ENCODE data around the gene COL26A1.
"Not testable (repeated sequence)": the region's sequence is repeated elsewhere in the genome, so short reads cannot be mapped to it uniquely, and the experiment has no call there.

The COL26A1 gene

GRCh38 chr7:101553771-101554445, 191.2 kb downstream of the COL26A1 start:
- DNase-seq (ENCODE audit: low spot score): no peak

- DNase-seq (ENCODE audit: low spot score): no peak
These were observed 192.1 kb downstream of the COL26A1 start for GRCh38 chr7:101554584-101555268.

- no peak for DNase-seq (ENCODE audit: low spot score)
These were observed 192.7 kb downstream of the COL26A1 start for GRCh38 chr7:101555269-101555920.

- DNase-seq (ENCODE audit: low spot score): no peak
These were observed 193.2 kb downstream of the COL26A1 start for GRCh38 chr7:101555921-101556275.

- no peak for DNase-seq (ENCODE audit: low spot score)
These were observed 193.8 kb downstream of the COL26A1 start for GRCh38 chr7:101556453-101556968.

- no peak for DNase-seq (ENCODE audit: low spot score)
These were observed 194.7 kb downstream of the COL26A1 start for GRCh38 chr7:101557421-101557820.

GRCh38 chr7:101557978-101558741, 195.5 kb downstream of the COL26A1 start:
- no peak for DNase-seq (ENCODE audit: low spot score)

GRCh38 chr7:101558742-101559325, 196.2 kb downstream of the COL26A1 start:
- DNase-seq (ENCODE audit: low spot score): peak; percentile 61

GRCh38 chr7:101559586-101559985, 196.9 kb downstream of the COL26A1 start:
- no peak for DNase-seq (ENCODE audit: low spot score)

- not testable (repeated sequence) for DNase-seq (ENCODE audit: low spot score)
These were observed 197.3 kb downstream of the COL26A1 start for GRCh38 chr7:101560021-101560420.

- DNase-seq (ENCODE audit: low spot score): no peak
These were observed 198.2 kb downstream of the COL26A1 start for GRCh38 chr7:101560856-101561255.

- DNase-seq (ENCODE audit: low spot score): not testable (repeated sequence)
These were observed 198.6 kb downstream of the COL26A1 start for GRCh38 chr7:101561293-101561692.

- no peak for DNase-seq (ENCODE audit: low spot score)
These were observed 200.0 kb downstream of the COL26A1 start for GRCh38 chr7:101562531-101563197.

- DNase-seq (ENCODE audit: low spot score): no peak
These were observed 200.7 kb downstream of the COL26A1 start for GRCh38 chr7:101563198-101563901.

- DNase-seq (ENCODE audit: low spot score): no peak
These were observed 201.5 kb downstream of the COL26A1 start for GRCh38 chr7:101563943-101564777.

GRCh38 chr7:101564778-101565211, 202.1 kb downstream of the COL26A1 start:
- DNase-seq (ENCODE audit: low spot score): peak; percentile 54

GRCh38 chr7:101565601-101566209, 203.0 kb downstream of the COL26A1 start:
- DNase-seq (ENCODE audit: low spot score): no peak

GRCh38 chr7:101567230-101567629, 204.6 kb downstream of the COL26A1 start:
- no peak for DNase-seq (ENCODE audit: low spot score)

GRCh38 chr7:101572156-101572555, 209.5 kb downstream of the COL26A1 start:
- no peak for DNase-seq (ENCODE audit: low spot score)

All from NAMALWA (cell line).